GM12878 (cell line): ENCODE measurements around the gene ATAD3A. TPM values are rescaled to one million over a fixed set of nuclear protein-coding genes. Genes with fewer than 3 reads are reported as not detected.

ENCODE experiments used
- ATAC-seq: fragments of 200-7000 bp; cut with Tn5 transposase; 3 replicates; pipeline ENCODE4 v1.9.1; 2020; ENCODE audit warnings: mild to moderate bottlenecking, moderate library complexity
- BruUV-seq: library from RNA; stranded (reverse); fragments of 400-500 nt; replicated peaks from 2 replicates; lab custom pipeline; 2021; lab: Mats Ljungman, UMichigan
- CTCF ChIA-PET: fragments of 300-600 bp; sonication (Branson Sonifier 250); formaldehyde crosslinking; extraction: SDS; loops from one replicate; lab custom pipeline; 2021; ENCODE audit warnings: inconsistent platforms; lab: Yijun Ruan, JAX
- POLR2A ChIA-PET: fragments of 350-600 bp; formaldehyde crosslinking; extraction: SDS; loops from one replicate; lab custom pipeline; 2021; ENCODE audit warnings: inconsistent platforms; lab: Charles Lee
- RAD21 ChIA-PET: fragments of 300-600 bp; sonication (Branson Sonifier 250); formaldehyde crosslinking; loops from one replicate; lab custom pipeline; 2023; ENCODE audit warnings: antibody characterized with exemption; ENCODE audit not compliant: unreplicated experiment; lab: Charles Lee
- SMC1A ChIA-PET: fragments of 300-600 bp; sonication (Branson Sonifier 250); formaldehyde crosslinking; loops from one replicate; lab custom pipeline; 2023; ENCODE audit not compliant: unreplicated experiment, uncharacterized antibody; lab: Charles Lee
- DNase-seq: peaks from one replicate; pipeline ENCODE4 v3.0.0-alpha.2; 2011; ENCODE audit warnings: low read depth, low spot score
- FAIRE-seq: peaks from 3 replicates; lab custom pipeline; 2011; peaks lifted over from hg19 to GRCh38; lab: Jason Lieb, UNC
- H2AFZ ChIP-seq: 2 replicates; pipeline ENCODE4 v1.6.0; 2011; ENCODE audit warnings: low read depth, low read length, control low read depth; ENCODE audit not compliant: control insufficient read depth
- H3K27ac ChIP-seq: 2 replicates; pipeline ENCODE4 v1.5.1; 2011; ENCODE audit warnings: control low read depth; ENCODE audit not compliant: control insufficient read depth, insufficient read depth
- H3K27me3 ChIP-seq, 2 experiments: replicated peaks in 1 of 2; 2 replicates each; pipeline versions ENCODE4 v1.6.0 to v1.6.1; 2011; ENCODE audit warnings: low read length in 1 of 2; ENCODE audit not compliant: control insufficient read depth in 2 of 2, insufficient read depth in 2 of 2
- H3K36me3 ChIP-seq, 2 experiments: 2 replicates each; pipeline ENCODE4 v1.5.1; 2011; ENCODE audit warnings: low read length in 1 of 2; ENCODE audit not compliant: control insufficient read depth in 2 of 2, insufficient read depth in 2 of 2
- H3K4me1 ChIP-seq: 2 replicates; pipeline ENCODE4 v1.6.1; 2011; ENCODE audit warnings: mild to moderate bottlenecking, low read length, moderate library complexity, mixed read lengths; ENCODE audit not compliant: control insufficient read depth, insufficient read depth
- H3K4me2 ChIP-seq: 2 replicates; pipeline ENCODE4 v1.6.0; 2011; ENCODE audit warnings: control low read depth; ENCODE audit not compliant: control insufficient read depth, insufficient read depth
- H3K4me3 ChIP-seq: fragments of 200-600 bp; sonication (generic); 2 replicates; pipeline ENCODE4 v1.5.1; 2016
- H3K79me2 ChIP-seq: 2 replicates; pipeline ENCODE4 v1.6.0; 2011; ENCODE audit warnings: low read length; ENCODE audit not compliant: control insufficient read depth, insufficient read depth
- H3K9ac ChIP-seq: 2 replicates; pipeline ENCODE4 v1.8.0; 2011; ENCODE audit warnings: low read length, control low read depth, mixed read lengths; ENCODE audit not compliant: control insufficient read depth, insufficient read depth
- H3K9me3 ChIP-seq: replicated peaks from 3 replicates; pipeline ENCODE4 v1.5.1; 2011; ENCODE audit warnings: mild to moderate bottlenecking, low read length; ENCODE audit not compliant: control insufficient read depth, insufficient read depth
- H4K20me1 ChIP-seq: 2 replicates; pipeline ENCODE4 v1.6.0; 2011; ENCODE audit not compliant: control insufficient read depth, insufficient read depth
- CHD4 ChIP-seq: fragments of 200-600 bp; sonication (generic); IDR thresholded peaks from 2 replicates; pipeline ENCODE4 v1.6.1; 2016; ENCODE audit warnings: mild to moderate bottlenecking
- CREM ChIP-seq: IDR thresholded peaks from 2 replicates; pipeline ENCODE4 v1.6.1; 2014; ENCODE audit warnings: antibody characterized with exemption, low read depth
- CTCF ChIP-seq, 3 experiments: IDR thresholded peaks in 2 of 3; conservative IDR thresholded peaks in 1 of 3; 2 replicates each; pipeline ENCODE4 v1.5.1; 2011; ENCODE audit warnings: low read depth in 3 of 3, low read length in 3 of 3, mild to moderate bottlenecking in 3 of 3, control low read depth in 2 of 3, moderate library complexity in 2 of 3, inconsistent platforms in 1 of 3, mixed read lengths in 1 of 3; ENCODE audit not compliant: control insufficient read depth in 2 of 3, insufficient read depth in 1 of 3; ENCODE audit errors: extremely low read depth in 1 of 3
- GABPA ChIP-seq: IDR thresholded peaks from 2 replicates; pipeline ENCODE4 v1.6.1; 2014; ENCODE audit warnings: antibody characterized with exemption, low read depth, mild to moderate bottlenecking, inconsistent platforms
- HDAC2 ChIP-seq: fragments of 200-600 bp; sonication (generic); IDR thresholded peaks from 2 replicates; pipeline ENCODE4 v1.6.1; 2017
- IRF3 ChIP-seq: fragments of 450-650 bp; IDR thresholded peaks from 2 replicates; pipeline ENCODE4 v1.6.1; 2014; ENCODE audit warnings: mild to moderate bottlenecking
- KAT2A ChIP-seq: conservative IDR thresholded peaks from 2 replicates; pipeline ENCODE4 v1.6.1; 2011; ENCODE audit warnings: low read depth, low read length; ENCODE audit not compliant: control insufficient read depth
- MEF2B ChIP-seq: fragments of 450-650 bp; IDR thresholded peaks from 2 replicates; pipeline ENCODE4 v1.6.1; 2018; ENCODE audit warnings: mild to moderate bottlenecking, moderate library complexity; ENCODE audit not compliant: partially characterized antibody, poor library complexity, severe bottlenecking
- NBN ChIP-seq: fragments of 450-650 bp; IDR thresholded peaks from 2 replicates; pipeline ENCODE4 v1.6.1; 2016
- NFXL1 ChIP-seq: fragments of 450-650 bp; IDR thresholded peaks from 2 replicates; pipeline ENCODE4 v1.6.1; 2017; ENCODE audit warnings: antibody characterized with exemption, mild to moderate bottlenecking, borderline replicate concordance
- PAX8 ChIP-seq: fragments of 450-650 bp; IDR thresholded peaks from 2 replicates; pipeline ENCODE4 v1.6.1; 2017; ENCODE audit warnings: mild to moderate bottlenecking, moderate library complexity
- RBBP5 ChIP-seq: fragments of 200-600 bp; sonication (generic); conservative IDR thresholded peaks from 2 replicates; pipeline ENCODE4 v1.6.1; 2016
- SMAD5 ChIP-seq: IDR thresholded peaks from 2 replicates; pipeline ENCODE4 v1.6.1; 2016; ENCODE audit warnings: antibody characterized with exemption, low read depth
- SMARCA5 ChIP-seq: fragments of 450-650 bp; IDR thresholded peaks from 2 replicates; pipeline ENCODE4 v1.6.1; 2017; ENCODE audit warnings: mild to moderate bottlenecking
- STAT1 ChIP-seq: fragments of 450-650 bp; conservative IDR thresholded peaks from 2 replicates; pipeline ENCODE4 v1.6.1; 2014; ENCODE audit warnings: antibody characterized with exemption, mild to moderate bottlenecking
- USF1 ChIP-seq: IDR thresholded peaks from 2 replicates; pipeline ENCODE4 v1.6.1; 2011; ENCODE audit warnings: borderline replicate concordance, low read depth, mild to moderate bottlenecking, moderate library complexity, mixed read lengths, low read length; ENCODE audit not compliant: insufficient read depth; ENCODE audit errors: extremely low read length
- ZNF274 ChIP-seq: IDR thresholded peaks from one replicate; pipeline ENCODE4 v1.8.0; 2011; ENCODE audit not compliant: insufficient read length, insufficient read depth
- ZNF592 ChIP-seq: fragments of 450-650 bp; IDR thresholded peaks from 2 replicates; pipeline ENCODE4 v1.6.1; 2017; ENCODE audit warnings: mild to moderate bottlenecking, moderate library complexity
- WGBS: methylation state at CpG from one replicate; pipeline ENCODE4 v1.1.6; 2016; ENCODE audit warnings: low lambda C conversion rate; ENCODE audit not compliant: insufficient replicate concordance, insufficient coverage; ENCODE audit errors: missing lambda C conversion rate; 5-methylcytosine and 5-hydroxymethylcytosine counted together
- in situ Hi-C: fragments of 300-500 bp; cut with MboI; formaldehyde crosslinking; loops from 9 replicates; pipeline ENCODE4 v1.14.3; 2018; ENCODE audit warnings: mixed read lengths
- intact Hi-C: fragments of 100-400 bp; cut with micrococcal nuclease; formaldehyde crosslinking; loops from one replicate; pipeline ENCODE4 v1.14.2; 2022; ENCODE audit not compliant: unreplicated experiment
- polyA plus RNA-seq, 11 experiments: library from polyadenylated mRNA; depleted of rRNA in 4 of 11; unstranded in 6 of 11; stranded (reverse) in 5 of 11; fragments of >200 nt; fragmentation: Nextera tagmentation in 4 of 11; fragmentation: Illumina TruSeq in 1 of 11; extraction: Ambion mirVana in 4 of 11; extraction: Trizol in 1 of 11; gene quantifications; 1 replicate in 1 of 11; 2 replicates in 10 of 11; pipeline versions ENCODE4 v1.2.1 to v1.2.3, GENCODE V29; 2011 to 2016; ENCODE audit warnings: inconsistent platforms in 2 of 11, missing spikeins in 2 of 11, low read depth in 1 of 11
- total RNA-seq, 4 experiments: library from RNA; depleted of rRNA in 3 of 4; stranded (reverse); fragments of >200 nt in 3 of 4; fragmentation: Illumina TruSeq in 1 of 4; extraction: Trizol in 1 of 4; gene quantifications; 2 replicates each; pipeline versions ENCODE4 v1.2.1 to v1.2.3, GENCODE V29; 2013 to 2021

ATAD3A gene
- total and polyA plus RNA-seq, 10 of the 15 experiments (the other 5 are each of a cell fraction or from before 2014, with no cell fraction given): 0.05 to 93.5 (median 38.9) TPM

- no peak for TF ChIP-seq ZNF592
- TF ChIP-seq IRF3: no peak
- no peak for TF ChIP-seq USF1
- TF ChIP-seq CREM: no peak
- TF ChIP-seq, all 136 proteins: peak for 0
Observed at GRCh38 chr1:1538334-1538733, 26.4 kb downstream of the ATAD3A start (continued).

- FAIRE-seq: no peak
- no peaks in the 10 kb centered on the region for H3K9me3 ChIP-seq
- POLR2A ChIA-PET: no interaction called here
- no peak for TF ChIP-seq NBN
- no peak for TF ChIP-seq GABPA
- no peak for TF ChIP-seq SMARCA5
- no peak for TF ChIP-seq CTCF (IDR thresholded peaks at IDR 0.05 in 2 of 3, conservative IDR thresholded peaks at IDR 0.05 in 1 of 3; ENCODE audit: control insufficient read depth in 2 of 3, extremely low read depth in 1 of 3, insufficient read depth in 1 of 3, low read depth in 3 of 3, low read length in 3 of 3)
- TF ChIP-seq KAT2A: no peak
- no peak for TF ChIP-seq SMAD5
- TF ChIP-seq CHD4: no peak
- TF ChIP-seq NFXL1: no peak
- TF ChIP-seq RBBP5: no peak
- no peak for TF ChIP-seq MEF2B
- TF ChIP-seq HDAC2: no peak
- TF ChIP-seq PAX8: no peak
- no peak for TF ChIP-seq STAT1
- TF ChIP-seq ZNF274: no peak
- no peak for TF ChIP-seq CREM
Observed at GRCh38 chr1:1538989-1539309, 27.0 kb downstream of the ATAD3A start.

More at GRCh38 chr1:1538989-1539309, 27.0 kb downstream of the ATAD3A start:
- Histone ChIP-seq H2AFZ (no peak overlapping the region), H3K36me3 (no peaks in the 10 kb centered on the region; a peak in 2 of 4 replicates), H3K4me2 (no peak overlapping the region), H3K4me1 (no peaks in the 10 kb centered on the region), H3K27me3 (no peaks in the 10 kb centered on the region), H3K79me2 (no peaks in the 10 kb centered on the region), H3K4me3 (no peak overlapping the region), H3K9ac (no peak overlapping the region), H3K27ac (no peak overlapping the region), H4K20me1 (no peaks in the 10 kb centered on the region)
- BruUV-seq: no TSS peak
- ChIA-PET CTCF (no interaction called here), RAD21 (no interaction called here), SMC1A (no interaction called here)
- in situ Hi-C loops: no loop called here
- intact Hi-C loops: no loop called here
- no peak for ATAC-seq
- WGBS: 84% methylated on average over 17 of the region's 18 CpGs
- no peak for DNase-seq
